LoVo (cell line): ENCODE data around the gene MAPKAP1.
"Not testable (repeated sequence)": the region's sequence is repeated elsewhere in the genome, so short reads cannot be mapped to it uniquely, and the experiment has no call there.

Source experiments
- DNase-seq: peaks from one replicate; pipeline ENCODE4 v3.0.0-alpha.2; 2016; ENCODE audit warnings: low spot score

MAPKAP1 gene

DNA sequence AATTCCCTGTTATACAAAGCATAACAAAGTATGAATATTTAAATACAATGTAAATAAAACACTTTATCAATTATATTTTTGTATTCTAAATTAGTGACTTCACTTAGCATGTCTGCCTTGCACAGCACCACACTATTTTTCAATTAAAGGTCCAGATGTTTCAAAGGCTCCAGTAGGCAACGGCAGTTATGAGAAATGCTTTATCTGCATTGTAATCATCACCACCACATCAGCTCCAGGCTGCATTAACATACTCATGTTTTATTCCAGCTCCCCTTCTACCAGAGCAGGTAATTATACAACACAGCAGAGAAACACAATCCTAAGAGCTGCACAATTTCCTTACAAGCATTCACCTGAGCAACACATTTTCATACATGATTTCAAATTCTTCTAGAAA is 102.8 kb downstream of the MAPKAP1 start:
- no peak for DNase-seq

DNA sequence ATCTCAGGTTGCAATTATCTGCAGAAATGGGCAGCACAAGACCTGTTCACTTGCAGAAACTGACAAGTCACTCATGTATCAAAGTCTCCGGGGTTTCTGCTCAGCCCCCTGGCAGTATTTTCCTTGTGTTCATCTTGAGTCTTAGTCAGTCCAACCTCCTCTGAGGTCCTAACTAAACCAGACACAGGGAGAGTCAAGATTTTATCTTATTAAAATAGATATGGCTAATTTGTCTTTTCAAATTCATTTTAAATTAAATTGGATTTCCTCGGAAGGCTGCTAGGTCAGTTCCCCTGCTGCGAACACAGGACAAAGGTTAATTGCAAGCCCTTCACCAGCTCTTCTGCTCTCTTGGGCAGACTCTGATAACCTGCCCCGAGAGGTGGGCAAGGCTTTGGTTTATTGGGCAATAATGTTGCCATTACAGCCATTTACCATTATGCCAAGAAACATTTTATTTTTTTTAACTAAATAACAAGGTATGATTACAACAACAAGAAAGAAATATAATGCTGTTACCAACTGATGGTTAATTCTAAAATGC is 103.5 kb downstream of the MAPKAP1 start:
- DNase-seq: no peak

DNA sequence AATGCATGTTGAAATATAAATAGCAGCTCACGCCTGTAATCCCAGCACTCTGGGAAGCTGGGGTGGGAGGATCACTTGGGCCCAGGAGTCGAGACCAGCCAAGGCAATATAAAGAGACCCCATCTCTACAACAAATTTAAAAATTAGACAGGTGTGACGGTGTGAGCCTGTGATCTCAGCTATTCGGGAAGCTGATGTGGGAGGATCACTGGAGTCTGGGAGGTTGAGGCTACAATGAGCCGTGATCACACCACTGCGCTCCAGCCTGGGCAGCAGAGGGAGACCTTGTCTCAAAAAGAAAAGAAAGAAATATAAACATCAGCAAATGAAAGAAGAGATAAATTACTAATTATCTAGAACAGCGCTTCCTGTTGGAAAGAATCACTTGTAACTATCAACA is 105.0 kb downstream of the MAPKAP1 start:
- DNase-seq: no peak

DNA sequence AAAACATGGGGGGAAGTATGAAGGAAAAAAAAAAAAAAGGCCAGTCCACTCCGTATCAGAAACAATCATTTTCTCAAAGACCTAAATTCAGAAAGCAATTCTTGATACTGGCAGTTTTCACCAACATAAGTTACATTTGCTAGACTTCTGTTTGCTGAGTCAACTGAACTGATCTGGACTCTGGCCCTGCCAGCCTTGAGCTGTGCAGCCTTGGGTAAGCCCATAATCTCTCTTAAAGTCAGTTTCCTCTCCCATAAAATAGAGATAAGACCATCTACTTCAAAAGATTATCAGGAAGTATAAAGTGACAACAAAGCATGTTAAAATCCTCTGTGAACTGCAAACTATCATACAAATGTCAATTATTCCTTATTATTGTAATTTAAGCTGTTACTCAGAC is 106.8 kb downstream of the MAPKAP1 start:
- peak; percentile 38 for DNase-seq

DNA sequence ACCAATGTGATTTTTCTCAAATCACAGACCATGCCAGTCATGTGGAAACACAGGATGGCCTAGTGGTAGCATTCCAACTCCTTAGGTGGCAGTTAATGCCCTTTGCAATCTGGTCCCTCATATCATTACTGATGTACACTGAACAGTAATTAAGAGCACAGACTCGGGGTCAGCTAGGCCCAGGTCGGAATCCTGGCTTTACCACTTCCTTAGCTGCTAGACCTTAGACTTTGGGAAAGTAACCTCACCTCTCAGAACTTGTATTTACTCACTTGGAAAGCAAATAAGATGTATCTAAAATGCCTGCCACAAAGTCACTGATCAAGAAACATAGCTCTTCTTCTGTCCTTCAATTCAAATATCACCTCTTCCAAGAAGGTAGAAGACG is 112.8 kb downstream of the MAPKAP1 start:
- no peak for DNase-seq

DNA sequence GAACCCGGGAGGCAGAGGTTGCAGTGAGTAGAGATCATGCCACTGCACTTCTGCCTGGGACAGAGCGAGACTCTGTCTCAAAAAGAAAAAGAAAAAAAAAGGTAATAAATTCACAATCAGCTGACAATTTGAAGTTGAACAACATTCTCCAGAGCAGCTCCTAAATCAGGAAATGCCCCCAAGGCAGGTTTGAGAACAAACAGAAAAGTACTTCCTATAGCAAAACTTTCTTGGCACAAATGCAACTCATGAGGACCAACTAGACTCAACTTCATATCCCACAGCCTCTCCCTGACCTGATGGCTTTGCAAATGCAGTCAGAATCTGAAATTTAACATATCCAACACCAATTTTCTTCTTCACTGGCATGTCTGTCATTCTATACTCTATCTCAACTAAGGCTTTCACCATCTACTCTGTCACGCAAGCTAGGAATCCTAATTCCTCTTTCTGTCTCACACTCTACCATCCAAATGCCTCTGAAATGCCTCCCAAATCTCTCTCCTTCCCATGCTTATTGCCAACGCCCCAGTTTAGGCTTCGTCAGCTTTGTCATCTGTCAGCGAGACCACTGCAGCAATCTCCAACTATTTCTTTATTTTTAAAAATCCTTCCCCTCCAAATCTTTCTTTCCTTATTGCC is 113.3 kb downstream of the MAPKAP1 start:
- no peak for DNase-seq

DNA sequence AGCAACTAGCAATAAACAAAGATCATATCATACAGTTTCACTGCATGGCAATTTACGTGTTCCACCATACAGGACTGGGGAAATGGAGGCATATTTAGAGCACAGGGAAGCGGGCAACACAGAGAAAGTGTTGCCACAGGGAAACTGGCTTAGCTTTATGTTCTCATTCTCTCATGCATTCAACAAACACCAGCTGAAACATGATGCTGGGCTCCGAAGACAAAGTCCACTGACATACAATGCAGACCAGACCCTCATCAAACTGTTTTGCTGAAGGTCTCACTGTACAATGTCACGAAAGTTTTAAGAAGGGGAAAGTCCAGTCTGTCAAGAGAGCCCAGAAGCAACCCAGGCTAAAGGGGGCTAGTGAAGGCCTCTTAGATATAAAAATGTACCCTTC is 115.1 kb downstream of the MAPKAP1 start:
- no peak for DNase-seq

DNA sequence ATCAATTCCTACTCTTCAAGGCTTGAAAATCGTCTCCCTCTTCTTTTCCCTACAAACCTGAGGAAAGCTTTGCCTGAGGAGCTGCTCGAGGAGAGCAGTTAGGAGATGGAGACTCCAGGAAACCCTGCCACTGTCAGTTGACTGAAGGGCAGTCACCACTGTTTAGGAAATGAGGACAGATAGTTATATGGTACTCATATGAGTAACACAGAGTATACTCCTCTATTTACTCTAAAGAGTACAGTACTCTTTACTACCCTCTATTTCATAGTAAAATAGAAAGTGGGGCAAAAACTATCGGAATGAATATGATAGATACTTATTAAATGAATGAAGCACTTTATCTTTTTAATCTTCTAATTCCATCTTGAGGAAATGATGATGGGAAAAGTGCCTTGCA is 115.8 kb downstream of the MAPKAP1 start:
- DNase-seq: no peak

DNA sequence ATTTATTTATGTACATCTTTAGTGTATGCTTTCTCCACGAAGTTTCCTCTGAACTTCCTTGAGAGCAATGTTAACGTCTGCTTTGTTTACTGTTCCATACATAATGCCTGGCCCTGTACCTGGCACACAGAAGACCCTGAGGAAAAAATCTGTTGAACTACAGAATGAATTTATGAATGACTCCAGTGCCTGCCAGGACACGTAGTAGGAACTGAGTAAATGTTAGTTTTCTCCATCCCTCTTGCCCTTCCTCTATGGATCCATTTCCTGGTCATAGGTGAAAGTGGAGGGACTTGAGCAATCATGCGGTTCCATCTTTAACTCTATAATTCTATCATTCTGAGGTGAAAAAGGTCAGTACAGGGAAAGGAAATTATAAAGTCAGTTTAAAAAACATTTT is 117.7 kb downstream of the MAPKAP1 start:
- no peak for DNase-seq

DNA sequence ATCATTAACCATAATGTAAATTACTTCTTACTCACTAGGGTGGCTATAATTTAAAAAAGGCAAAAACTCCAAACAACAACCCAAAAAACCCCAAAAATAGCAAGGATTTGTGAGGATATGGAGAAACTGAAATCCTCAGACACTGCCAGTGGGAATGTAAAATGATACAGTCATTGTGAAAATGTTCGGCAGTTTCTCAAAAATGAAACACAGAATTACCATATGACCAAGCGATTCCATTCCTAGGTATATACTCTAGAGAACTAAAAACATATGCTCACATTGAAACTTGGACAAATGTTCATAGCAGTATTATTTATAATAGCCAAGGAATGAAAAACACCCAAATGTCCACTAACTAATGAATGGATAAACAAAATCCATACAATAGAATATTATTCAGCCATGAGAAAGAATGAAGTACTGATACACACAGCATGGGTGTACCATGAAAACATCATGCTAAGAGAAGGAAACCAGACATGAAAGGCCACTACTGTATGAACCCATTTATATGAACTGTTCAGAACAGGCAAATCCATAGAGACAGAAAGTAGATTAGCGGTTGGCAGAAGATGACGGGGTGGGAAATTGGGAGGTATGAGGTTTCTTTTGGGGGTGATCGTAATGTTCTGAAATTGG is 119.1 kb downstream of the MAPKAP1 start:
- no peak for DNase-seq

DNA sequence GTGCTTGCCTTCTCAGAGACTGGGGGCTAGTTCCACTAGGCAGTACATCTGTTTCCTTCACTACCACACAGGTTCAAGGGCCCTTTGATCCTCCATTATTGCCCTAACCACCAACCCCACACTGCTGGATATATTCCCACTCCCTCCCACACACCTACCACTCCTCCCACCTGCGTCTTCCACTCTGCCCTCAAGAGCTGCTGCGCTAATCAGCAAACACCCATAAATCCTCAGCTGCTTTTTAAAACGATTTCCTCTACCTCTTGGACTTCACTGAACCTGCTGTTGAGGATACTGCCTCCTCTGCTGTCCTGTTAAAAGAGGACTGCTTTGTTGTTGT is 120.9 kb downstream of the MAPKAP1 start:
- no peak for DNase-seq

DNA sequence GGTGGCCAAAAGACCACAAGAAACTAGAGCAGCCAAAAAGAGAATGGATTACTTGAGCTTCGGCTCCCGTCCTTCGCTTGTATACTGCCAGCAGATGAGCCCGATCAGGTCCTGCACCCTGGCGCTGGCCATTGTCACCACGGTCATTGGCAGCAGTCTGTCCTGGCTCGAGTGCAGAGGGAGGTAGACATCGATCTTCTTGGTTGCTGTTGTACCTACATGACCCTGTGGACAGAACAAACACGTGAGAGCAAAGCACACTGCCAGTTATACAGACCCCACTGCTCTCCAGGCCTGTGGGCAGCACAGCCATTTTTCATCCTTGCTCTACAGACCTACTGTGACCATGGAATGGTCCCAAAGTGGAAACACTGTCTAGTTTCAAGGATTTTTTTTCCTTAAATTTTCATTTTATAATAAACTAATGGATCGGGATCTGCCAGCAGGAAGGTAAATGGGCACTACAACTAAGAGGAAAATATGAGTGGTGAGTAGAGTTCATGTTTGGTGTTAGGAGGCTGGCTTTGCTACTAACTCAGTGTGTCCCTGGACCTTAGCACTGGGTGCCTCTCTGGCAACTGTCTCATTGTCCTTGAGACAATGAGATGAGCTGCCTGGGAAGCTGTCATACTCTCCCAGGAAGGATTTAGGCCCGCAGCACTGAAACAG is 121.4 kb downstream of the MAPKAP1 start:
- no peak for DNase-seq

DNA sequence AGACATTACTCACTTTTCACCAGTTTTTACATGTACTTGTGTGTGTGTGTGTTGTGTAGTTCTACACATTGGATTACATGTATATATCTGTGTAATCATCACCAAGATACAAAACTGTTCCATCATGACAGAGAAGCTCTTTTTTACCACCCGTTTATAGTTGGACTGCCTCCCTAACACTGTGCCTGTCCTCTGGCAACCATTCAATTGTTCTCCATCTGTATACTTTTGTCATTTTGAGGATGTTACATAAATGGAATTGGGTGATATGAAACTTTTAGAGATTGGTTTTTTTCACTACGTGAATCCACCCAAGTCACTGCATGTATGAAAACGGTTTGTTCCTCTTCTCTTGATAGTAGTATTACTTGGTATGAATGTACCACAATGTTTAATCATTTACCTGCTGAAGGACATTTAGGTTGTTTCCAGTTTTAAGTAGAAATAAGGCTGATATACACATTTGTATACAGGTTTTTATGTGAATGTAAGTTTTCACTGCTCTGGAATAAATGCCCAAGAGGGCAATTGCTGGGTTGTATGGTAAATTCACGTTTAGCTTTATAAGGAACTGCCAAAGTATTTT is 126.2 kb downstream of the MAPKAP1 start:
- DNase-seq: no peak

DNA sequence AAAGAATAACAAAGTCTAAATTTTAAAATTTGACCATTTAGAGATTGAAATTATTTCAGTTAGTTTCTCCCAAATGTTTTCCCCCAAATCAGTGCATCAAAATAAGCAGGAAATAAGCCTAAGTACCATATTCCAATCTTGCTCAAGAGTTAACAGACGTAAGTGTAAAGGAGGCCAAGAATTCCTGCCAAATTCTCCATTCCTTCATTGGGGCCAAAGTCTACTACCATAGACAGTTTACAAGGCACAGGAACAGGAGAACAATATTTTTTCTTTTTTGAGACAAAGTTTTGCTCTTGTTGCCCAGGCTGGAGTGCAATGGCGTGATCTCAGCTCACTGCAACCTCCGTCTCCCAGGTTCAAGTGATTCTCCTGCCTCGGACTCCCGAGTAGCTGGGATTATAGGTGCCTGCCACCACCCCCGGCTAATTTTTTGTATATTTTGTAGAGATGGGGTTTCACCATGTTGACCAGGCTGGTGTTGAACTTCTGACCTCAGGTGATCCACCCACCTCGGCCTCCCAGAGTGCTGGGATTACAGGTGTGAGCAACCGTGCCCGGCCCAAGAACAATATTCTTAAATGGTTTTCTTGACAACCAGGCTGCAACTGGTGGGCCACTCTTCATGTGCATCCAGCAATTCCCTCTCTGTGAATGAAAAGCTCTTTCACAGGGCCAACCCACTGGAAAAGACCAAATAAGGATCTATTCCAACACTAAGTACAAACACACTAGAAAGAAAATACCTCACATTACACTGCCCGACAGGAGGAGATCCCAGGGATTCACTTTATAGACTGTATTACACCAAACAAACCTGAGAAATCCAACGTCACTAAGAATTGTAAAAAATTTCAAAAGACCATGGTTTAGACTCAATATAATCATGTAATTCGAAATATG is 127.7 kb downstream of the MAPKAP1 start:
- no peak for DNase-seq

DNA sequence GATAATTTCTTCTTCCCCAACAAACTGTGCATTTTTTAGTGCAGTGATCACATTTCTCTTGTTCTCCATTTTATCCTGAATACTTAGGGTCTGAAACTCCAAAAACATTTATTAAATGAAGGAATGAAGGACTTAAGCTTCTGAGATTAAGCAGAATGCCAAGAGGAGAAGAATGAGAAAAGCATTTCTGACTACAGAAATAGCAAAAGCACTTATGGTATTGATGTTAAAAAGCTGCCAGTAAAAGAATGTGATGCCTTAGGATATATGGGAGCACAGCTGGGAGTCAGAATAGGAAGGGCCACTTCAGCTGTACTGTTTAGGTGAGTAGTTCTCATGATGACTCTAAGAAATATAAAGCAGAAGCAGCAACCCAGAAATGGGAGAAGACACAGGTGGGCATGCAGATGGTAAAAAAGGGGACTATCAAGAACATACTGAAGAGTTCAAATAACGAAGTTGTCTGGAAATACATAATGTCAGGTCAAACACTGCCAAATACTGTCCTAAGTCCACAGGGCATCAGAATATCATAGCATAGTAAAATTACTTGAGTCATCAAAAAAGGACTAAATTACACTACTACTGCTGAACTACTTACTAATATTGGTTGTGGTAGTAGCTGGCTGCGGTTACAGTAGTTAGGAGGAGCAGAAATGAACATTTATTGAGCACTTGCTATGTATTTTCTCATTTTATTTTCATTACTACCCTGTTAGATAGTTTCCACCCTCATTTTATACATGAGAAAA is 132.7 kb downstream of the MAPKAP1 start:
- DNase-seq: no peak

DNA sequence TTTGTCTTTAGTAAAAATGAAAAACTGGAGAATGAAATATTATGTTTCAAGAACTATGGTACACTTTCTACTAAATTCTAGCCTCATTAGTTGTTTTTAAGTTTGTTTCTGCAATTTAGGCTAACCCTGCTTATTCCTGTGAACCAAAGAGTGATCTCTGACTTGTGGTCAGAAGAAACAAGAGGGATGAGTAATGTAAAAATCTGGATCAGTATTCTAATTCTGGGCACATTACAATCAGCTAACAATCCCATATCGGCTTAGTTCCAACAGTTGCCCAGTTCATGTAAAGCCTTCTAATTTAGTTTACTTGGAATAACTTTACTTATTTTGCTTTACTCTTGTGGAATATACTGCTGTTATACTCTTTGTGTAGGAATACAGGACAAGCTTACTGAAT is 134.5 kb downstream of the MAPKAP1 start:
- not testable (repeated sequence) for DNase-seq

DNA sequence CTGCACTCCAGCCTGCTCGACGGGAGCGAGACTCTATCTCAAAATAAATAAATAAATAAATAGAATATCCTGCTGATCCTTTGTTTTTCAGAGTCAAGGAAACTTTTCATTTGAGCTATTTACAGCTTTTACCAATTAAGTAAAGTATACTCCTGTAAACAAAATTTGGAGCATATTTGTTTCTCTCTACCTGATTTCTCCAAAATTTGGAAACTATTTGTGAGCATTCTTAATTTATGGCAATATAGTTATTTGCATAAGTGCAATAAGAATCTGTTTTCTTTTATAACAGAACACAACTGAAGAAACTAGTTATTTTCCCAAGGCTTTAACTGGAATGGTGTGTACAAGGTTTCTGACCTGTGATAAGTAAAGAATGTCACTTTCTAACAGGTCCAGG is 135.2 kb downstream of the MAPKAP1 start:
- DNase-seq: not testable (repeated sequence)

DNA sequence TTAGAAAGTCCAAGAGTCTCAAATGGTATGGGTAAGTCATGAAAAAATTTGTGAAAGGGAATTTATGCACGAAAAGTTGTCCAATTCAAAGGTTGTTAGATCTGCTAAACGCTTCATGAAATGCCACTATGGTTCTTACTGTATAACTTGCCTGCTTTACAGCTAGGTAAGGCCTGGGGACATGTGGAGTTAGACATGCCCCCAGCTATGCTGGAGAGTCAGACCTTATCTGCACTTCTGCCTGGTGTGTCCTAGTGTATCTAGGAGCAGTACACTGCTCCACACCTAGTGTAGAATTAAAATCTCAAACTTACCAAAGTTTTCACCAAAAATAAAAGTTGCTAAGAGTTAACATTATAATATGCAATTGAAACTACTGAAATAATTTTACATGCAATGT is 136.8 kb downstream of the MAPKAP1 start:
- no peak for DNase-seq

DNA sequence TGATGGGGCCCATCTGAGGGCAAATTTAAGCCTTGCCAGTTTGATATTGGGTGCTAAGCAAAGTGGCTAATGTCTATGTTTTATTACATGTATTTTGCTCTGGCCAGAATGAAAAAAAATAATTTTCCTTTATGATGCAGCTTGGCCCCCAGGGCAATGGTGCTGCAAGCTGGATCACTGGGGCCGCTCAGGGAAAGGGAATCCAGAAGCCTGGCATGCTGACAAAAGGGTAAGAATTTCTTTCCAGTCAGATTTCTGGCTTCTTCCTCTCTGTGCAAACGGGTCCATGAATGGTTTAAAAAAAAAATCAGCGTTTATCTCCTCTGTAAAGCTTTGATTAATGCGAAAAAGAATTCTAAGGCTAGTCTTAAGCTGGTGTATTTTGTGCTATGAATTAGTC is 138.4 kb downstream of the MAPKAP1 start:
- DNase-seq: no peak

DNA sequence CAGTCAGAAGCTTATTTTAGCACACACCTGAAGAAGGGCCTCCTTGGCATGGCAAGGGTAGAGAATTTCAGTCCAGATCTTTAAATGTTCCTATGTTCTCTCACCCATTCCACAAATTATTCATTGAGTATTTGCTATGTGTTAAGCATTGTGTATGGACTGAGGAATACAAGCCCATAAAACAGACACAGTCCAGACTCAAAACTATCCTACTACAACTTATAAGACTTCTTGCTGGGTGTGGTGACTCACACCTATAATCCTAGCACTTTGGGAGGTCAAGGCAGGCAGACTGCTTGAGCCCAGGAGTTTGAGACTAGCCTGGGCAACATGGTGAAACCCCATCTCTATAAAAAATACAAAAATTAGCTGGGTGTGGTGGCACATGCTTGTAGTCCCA is 141.0 kb downstream of the MAPKAP1 start:
- DNase-seq: not testable (repeated sequence)

DNA sequence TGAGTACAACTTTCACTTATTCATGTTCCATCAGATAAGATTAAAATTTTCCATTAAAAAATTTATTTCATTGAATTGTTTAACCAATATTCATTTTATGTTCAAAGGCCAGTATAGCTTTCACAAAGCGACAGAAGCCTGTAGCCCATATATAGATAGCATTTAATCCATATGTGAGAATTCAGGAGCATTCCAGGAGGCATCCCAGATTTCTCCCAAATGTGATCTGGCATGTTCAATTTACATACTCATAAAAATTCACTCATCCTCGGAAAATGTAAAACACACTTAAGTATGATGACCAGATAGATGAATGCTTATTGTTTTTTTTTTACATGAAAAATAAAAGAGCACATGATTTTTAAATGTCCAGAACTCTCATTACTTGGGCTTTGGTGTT is 141.9 kb downstream of the MAPKAP1 start:
- no peak for DNase-seq
